Keratinocyte (primary cell): ENCODE data around the gene JRKL. TPM values are rescaled to one million over a fixed set of nuclear protein-coding genes. Genes with fewer than 3 reads are reported as not detected.
"Not testable (repeated sequence)": the region's sequence is repeated elsewhere in the genome, so short reads cannot be mapped to it uniquely, and the experiment has no call there.

Experiments
- DNase-seq: peaks from one replicate; pipeline ENCODE4 v3.0.0-alpha.2; 2011; ENCODE audit warnings: low read depth, missing footprints, low spot score
- FAIRE-seq: peaks from 2 replicates; lab custom pipeline; 2011; peaks lifted over from hg19 to GRCh38; lab: Jason Lieb, UNC
- H2AFZ ChIP-seq: 2 replicates; pipeline ENCODE4 v1.6.0; 2012; ENCODE audit warnings: low read length, control low read depth, inconsistent platforms; ENCODE audit not compliant: control insufficient read depth
- H3K27ac ChIP-seq: 2 replicates; pipeline ENCODE4 v1.5.1; 2011; ENCODE audit warnings: low read length; ENCODE audit not compliant: control insufficient read depth, insufficient read depth
- H3K27me3 ChIP-seq: 3 replicates; pipeline ENCODE4 v1.6.0; 2011; ENCODE audit warnings: low read length; ENCODE audit not compliant: control insufficient read depth, insufficient read depth; ENCODE audit errors: extremely low read depth
- H3K36me3 ChIP-seq, 2 experiments: 2 replicates in 1 of 2; 3 replicates in 1 of 2; pipeline ENCODE4 v1.5.1; 2011; ENCODE audit warnings: low read length in 2 of 2, mild to moderate bottlenecking in 1 of 2; ENCODE audit not compliant: control insufficient read depth in 2 of 2, insufficient read depth in 2 of 2; ENCODE audit errors: extremely low read depth in 1 of 2
- H3K4me1 ChIP-seq: 3 replicates; pipeline ENCODE4 v1.5.1; 2011; ENCODE audit warnings: low read length; ENCODE audit not compliant: control insufficient read depth, insufficient read depth; ENCODE audit errors: extremely low read depth
- H3K4me2 ChIP-seq: 3 replicates; pipeline ENCODE4 v1.6.0; 2011; ENCODE audit warnings: low read depth, low read length; ENCODE audit not compliant: control insufficient read depth, insufficient read depth; ENCODE audit errors: extremely low read depth
- H3K4me3 ChIP-seq, 3 experiments: fragments of 200-600 bp in 1 of 3; sonication (generic) in 1 of 3; 2 replicates in 2 of 3; 3 replicates in 1 of 3; pipeline ENCODE4 v1.5.1; 2011 to 2016; ENCODE audit warnings: low read length in 3 of 3, mild to moderate bottlenecking in 3 of 3, control low read depth in 2 of 3, inconsistent platforms in 1 of 3, low read depth in 1 of 3, mixed read lengths in 1 of 3, mixed run types in 1 of 3, moderate library complexity in 1 of 3; ENCODE audit not compliant: control insufficient read depth in 2 of 3, insufficient read depth in 2 of 3; ENCODE audit errors: extremely low read depth in 1 of 3
- H3K79me2 ChIP-seq: 2 replicates; pipeline ENCODE4 v1.6.0; 2012; ENCODE audit warnings: low read length; ENCODE audit not compliant: control insufficient read depth, insufficient read depth
- H3K9ac ChIP-seq: 3 replicates; pipeline ENCODE4 v1.6.0; 2011; ENCODE audit warnings: low read length; ENCODE audit not compliant: control insufficient read depth, insufficient read depth; ENCODE audit errors: extremely low read depth
- H3K9me1 ChIP-seq: 3 replicates; pipeline ENCODE4 v1.6.0; 2011; ENCODE audit warnings: low read length; ENCODE audit not compliant: control insufficient read depth, insufficient read depth; ENCODE audit errors: extremely low read depth
- H3K9me3 ChIP-seq: 2 replicates; pipeline ENCODE4 v1.5.1; 2012; ENCODE audit warnings: low read depth, low read length; ENCODE audit not compliant: control insufficient read depth
- H4K20me1 ChIP-seq: 3 replicates; pipeline ENCODE4 v1.6.0; 2011; ENCODE audit warnings: low read length; ENCODE audit not compliant: control insufficient read depth, insufficient read depth; ENCODE audit errors: extremely low read depth
- EZH2 ChIP-seq: IDR thresholded peaks from one replicate; pipeline ENCODE4 v1.6.1; 2012; ENCODE audit warnings: inconsistent platforms, mild to moderate bottlenecking, low read length, moderate library complexity
- dilution Hi-C: fragments of 300-500 bp; cut with MboI; formaldehyde crosslinking; loops from one replicate; pipeline ENCODE4 v1.7.0; 2020; ENCODE audit warnings: low sequenced_read_pairs; ENCODE audit not compliant: extremely low pct_ligation_motif_present
- polyA plus RNA-seq, 5 experiments: library from polyadenylated mRNA; depleted of rRNA in 3 of 5; stranded (reverse) in 3 of 5; stranded (forward) in 1 of 5; unstranded in 1 of 5; fragments of >200 nt; gene quantifications; 1 replicate in 1 of 5; 2 replicates in 3 of 5; 3 replicates in 1 of 5; pipeline versions ENCODE4 v1.2.1 to v1.2.3, GENCODE V29; 2011 to 2012; ENCODE audit warnings: missing spikeins in 2 of 5, low read depth in 1 of 5, low replicate concordance in 1 of 5
- small RNA-seq, 3 experiments: library from RNA; depleted of rRNA; stranded (forward); fragments of <200 nt; gene quantifications; one replicate each; pipeline ENCODE3, GENCODE V24; 2012; ENCODE audit warnings: low read depth in 3 of 3, low replicate concordance in 1 of 3; ENCODE audit not compliant: insufficient read length in 3 of 3
- TF ChIP-seq, protein P1 (sequence below), 3 experiments: IDR thresholded peaks in 1 of 3; conservative IDR thresholded peaks in 1 of 3; optimal IDR thresholded peaks in 1 of 3; 2 replicates in 2 of 3; 3 replicates in 1 of 3; pipeline versions ENCODE3 to v1.5.1; 2011; ENCODE audit warnings: low read length in 3 of 3, mild to moderate bottlenecking in 3 of 3, moderate library complexity in 2 of 3, control low read depth in 1 of 3, inconsistent platforms in 1 of 3; ENCODE audit not compliant: insufficient read depth in 2 of 3; ENCODE audit errors: extremely low read depth in 1 of 3

Gene JRKL
- polyA plus RNA-seq, 1 donor (not counting 4 experiments of a cell fraction or from before 2014, with no cell fraction given), result 6.9 TPM

DNA sequence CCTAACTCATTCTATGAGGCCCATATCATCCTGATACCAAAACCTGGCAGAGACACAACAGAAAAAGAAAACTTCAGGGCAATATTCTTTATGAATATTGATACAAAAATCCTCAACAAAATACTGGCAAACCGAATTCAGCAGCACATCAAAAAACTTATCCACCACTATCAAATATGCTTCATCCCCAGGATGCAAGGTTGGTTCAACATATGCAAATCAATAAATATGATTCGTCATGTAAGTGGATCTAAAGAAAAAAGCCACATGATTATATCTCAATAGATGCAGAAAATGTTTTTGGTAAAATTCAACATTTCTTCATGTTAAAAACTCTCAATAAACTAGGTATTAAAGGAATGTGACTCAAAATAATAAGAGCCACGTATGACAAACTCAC lies 40.9 kb downstream of the JRKL start:
- FAIRE-seq (no peak), DNase-seq (no peak)
- H3K27me3 ChIP-seq, result peaks cover 5% of the 10 kb centered on the region
- H4K20me1 ChIP-seq, result no peaks in the 10 kb centered on the region
- H3K4me3 ChIP-seq, result no peak overlapping the region
- no peak overlapping the region for H3K27ac ChIP-seq
- no peaks in the 10 kb centered on the region for H3K36me3 ChIP-seq
- TF ChIP-seq, protein P1, sequence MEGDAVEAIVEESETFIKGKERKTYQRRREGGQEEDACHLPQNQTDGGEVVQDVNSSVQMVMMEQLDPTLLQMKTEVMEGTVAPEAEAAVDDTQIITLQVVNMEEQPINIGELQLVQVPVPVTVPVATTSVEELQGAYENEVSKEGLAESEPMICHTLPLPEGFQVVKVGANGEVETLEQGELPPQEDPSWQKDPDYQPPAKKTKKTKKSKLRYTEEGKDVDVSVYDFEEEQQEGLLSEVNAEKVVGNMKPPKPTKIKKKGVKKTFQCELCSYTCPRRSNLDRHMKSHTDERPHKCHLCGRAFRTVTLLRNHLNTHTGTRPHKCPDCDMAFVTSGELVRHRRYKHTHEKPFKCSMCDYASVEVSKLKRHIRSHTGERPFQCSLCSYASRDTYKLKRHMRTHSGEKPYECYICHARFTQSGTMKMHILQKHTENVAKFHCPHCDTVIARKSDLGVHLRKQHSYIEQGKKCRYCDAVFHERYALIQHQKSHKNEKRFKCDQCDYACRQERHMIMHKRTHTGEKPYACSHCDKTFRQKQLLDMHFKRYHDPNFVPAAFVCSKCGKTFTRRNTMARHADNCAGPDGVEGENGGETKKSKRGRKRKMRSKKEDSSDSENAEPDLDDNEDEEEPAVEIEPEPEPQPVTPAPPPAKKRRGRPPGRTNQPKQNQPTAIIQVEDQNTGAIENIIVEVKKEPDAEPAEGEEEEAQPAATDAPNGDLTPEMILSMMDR (optimal IDR thresholded peaks at IDR 0.05 in 1 of 3, IDR thresholded peaks at IDR 0.05 in 1 of 3, conservative IDR thresholded peaks at IDR 0.05 in 1 of 3; ENCODE audit: extremely low read depth in 1 of 3, insufficient read depth in 2 of 3, low read length in 3 of 3), result no peak
- no peak for TF ChIP-seq EZH2
- no peak overlapping the region for H3K9ac ChIP-seq
- no peak overlapping the region for H2AFZ ChIP-seq
- H3K79me2 ChIP-seq, result no peaks in the 10 kb centered on the region
- no peaks in the 10 kb centered on the region for H3K9me3 ChIP-seq
- no peaks in the 10 kb centered on the region for H3K9me1 ChIP-seq
- dilution Hi-C loops, result no loop called here
- H3K4me1 ChIP-seq, result no peaks in the 10 kb centered on the region
- H3K4me2 ChIP-seq, result no peak overlapping the region

DNA sequence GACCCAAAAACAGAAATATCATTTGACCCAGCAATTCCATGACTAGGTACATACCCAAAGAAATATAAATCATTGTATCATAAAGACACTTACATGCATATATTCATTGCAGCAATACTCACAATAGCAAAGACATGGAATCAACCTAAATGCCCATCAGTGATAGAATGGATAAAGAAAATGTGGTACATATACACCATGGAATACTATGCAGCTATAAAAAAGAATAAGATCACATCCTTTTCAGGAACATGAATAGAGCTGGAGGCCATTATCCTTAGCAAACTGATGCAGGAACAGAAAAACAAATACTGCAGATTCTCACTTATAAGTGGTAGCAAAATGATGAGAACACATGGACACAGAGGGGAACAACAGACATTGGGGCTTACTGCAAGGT lies 42.8 kb downstream of the JRKL start:
- H3K27ac ChIP-seq, H3K4me1 ChIP-seq, H4K20me1 ChIP-seq, H3K36me3 ChIP-seq, FAIRE-seq, H2AFZ ChIP-seq, dilution Hi-C loops, H3K79me2 ChIP-seq, DNase-seq, H3K9ac ChIP-seq, H3K4me3 ChIP-seq, H3K9me1 ChIP-seq, H3K9me3 ChIP-seq, H3K4me2 ChIP-seq, H3K27me3 ChIP-seq: not testable (repeated sequence)

Small RNAs within 50 kb of the gene (small RNA-seq; reads per million reads assigned to genes)
- 0 reads per million in 3 experiments for gene MIR1260B

Other genes starting within 250 kb of the JRKL start
- 4.2 to 7.4 TPM (median 4.2 TPM) in 3 replicates for gene MAML2, start 46.8 kb upstream of the JRKL start, polyA plus RNA-seq
- gene CCDC82, start 101 bp upstream of the JRKL start, polyA plus RNA-seq, result 7.6 to 19.3 TPM (median 10.3 TPM) in 3 replicates